Aorta (tissue), 5 donors: Measurements from ENCODE around the gene SYT3. TPM values are rescaled to one million over a fixed set of nuclear protein-coding genes. Genes with fewer than 3 reads are reported as not detected.

Source experiments
- ATAC-seq: fragments of 200-7000 bp; cut with Tn5 transposase; one replicate; pipeline ENCODE4 v1.9.1; 2022; ENCODE audit warnings: moderate library complexity; ENCODE audit not compliant: low FRiP score
- DNase-seq, 2 donors: peaks; one replicate each; pipeline ENCODE4 v3.0.0-alpha.2; 2020
- H3K27ac ChIP-seq, 2 donors: one replicate each; pipeline ENCODE4 v1.5.1; 2013; ENCODE audit warnings: low read length in 2 of 2, mild to moderate bottlenecking in 2 of 2, moderate library complexity in 2 of 2, control low read depth in 1 of 2, inconsistent platforms in 1 of 2, low read depth in 1 of 2
- H3K27me3 ChIP-seq, 2 donors: one replicate each; pipeline ENCODE4 v1.6.1; 2013; ENCODE audit warnings: control low read depth in 1 of 2, low read length in 1 of 2, mild to moderate bottlenecking in 1 of 2, moderate library complexity in 1 of 2; ENCODE audit not compliant: insufficient read depth in 2 of 2, control insufficient read depth in 1 of 2
- H3K36me3 ChIP-seq, 2 donors: one replicate each; pipeline ENCODE4 v1.6.1; 2013; ENCODE audit warnings: control low read depth in 1 of 2, low read length in 1 of 2, mild to moderate bottlenecking in 1 of 2; ENCODE audit not compliant: insufficient read depth in 2 of 2, control insufficient read depth in 1 of 2
- H3K4me1 ChIP-seq, 2 donors: one replicate each; pipeline ENCODE4 v1.6.1; 2013; ENCODE audit warnings: low read length in 2 of 2, control low read depth in 1 of 2, mild to moderate bottlenecking in 1 of 2, moderate library complexity in 1 of 2; ENCODE audit not compliant: insufficient read depth in 2 of 2, control insufficient read depth in 1 of 2
- H3K4me3 ChIP-seq, 2 donors: one replicate each; pipeline ENCODE4 v1.5.1; 2013; ENCODE audit warnings: low read length in 2 of 2, control low read depth in 1 of 2, mild to moderate bottlenecking in 1 of 2
- H3K9me3 ChIP-seq: one replicate; pipeline ENCODE4 v1.6.1; 2013; ENCODE audit warnings: mild to moderate bottlenecking, low read length; ENCODE audit not compliant: control insufficient read depth
- WGBS, 2 donors: extraction: QIAGEN DNeasy Blood & Tissue Kit; methylation state at CpG; one replicate each; pipeline ENCODE4 v1.1.7; 2013; 5-methylcytosine and 5-hydroxymethylcytosine counted together
- intact Hi-C, 2 donors: fragments of 100-400 bp; cut with DNase I; formaldehyde crosslinking; loops; one replicate each; pipeline versions ENCODE4 v1.14.2 to v1.15.0; 2022
- polyA plus RNA-seq, 2 donors: library from polyadenylated mRNA; stranded (reverse); fragments of 200-250 nt; gene quantifications; one replicate each; pipeline ENCODE4 v1.2.3, GENCODE V29; 2013
- total RNA-seq, 2 donors: library from RNA; stranded (reverse); fragmentation: NEBNext Ultra II Directional; extraction: Animal tissue kit (Norgen Biotek cat#: 25700); gene quantifications; one replicate each; pipeline ENCODE4 v1.2.1, GENCODE V29; 2021
- donor health status: healthy with polysubstance abuse.
- donor health status: Bipolar disorder and iron deficiency.
- donor health status: DM: no; HTN: no; CAD: no.
- donor health status: DM: no; HTN: no; CAD: no.
- donor health status: DM: yes; HTN: yes; CAD: no.

SYT3 gene
- total and polyA plus RNA-seq, 4 donors = 0.45 to 0.55 TPM; not detected in 2

- DNase-seq = no peak
- Histone ChIP-seq H3K4me3 (no peak overlapping the region), H3K27ac (no peak overlapping the region), H3K27me3 (no peaks in the 10 kb centered on the region), H3K4me1 (no peaks in the 10 kb centered on the region), H3K9me3 (peaks cover 1% of the 10 kb centered on the region), H3K36me3 (no peaks in the 10 kb centered on the region)
- intact Hi-C loops = no loop called here
- ATAC-seq = no peak
- WGBS, 2 donors = 25 to 28% methylated on average over 15 of the region's 15 CpGs
Observed at GRCh38 chr19:50673118-50673517, 33.4 kb upstream of the SYT3 start.

- Histone ChIP-seq H3K4me1 (no peaks in the 10 kb centered on the region), H3K27me3 (no peaks in the 10 kb centered on the region), H3K4me3 (no peak overlapping the region), H3K27ac (no peak overlapping the region), H3K9me3 (no peaks in the 10 kb centered on the region), H3K36me3 (no peaks in the 10 kb centered on the region)
- WGBS, 2 donors = 37 to 44% methylated on average over 5 of the region's 5 CpGs
- intact Hi-C loops = no loop called here
- DNase-seq (no peak), ATAC-seq (no peak)
Observed at GRCh38 chr19:50670102-50670380, 30.4 kb upstream of the SYT3 start.

- Histone ChIP-seq H3K4me3 (no peak overlapping the region), H3K27ac (no peak overlapping the region), H3K36me3 (no peaks in the 10 kb centered on the region), H3K9me3 (no peaks in the 10 kb centered on the region), H3K27me3 (no peaks in the 10 kb centered on the region), H3K4me1 (no peaks in the 10 kb centered on the region)
- ATAC-seq (no peak), DNase-seq (no peak)
- intact Hi-C loops = no loop called here
- 45 to 48% methylated on average over 23 of the region's 23 CpGs for WGBS, 2 donors
Observed at GRCh38 chr19:50669302-50670101, 29.8 kb upstream of the SYT3 start.

GRCh38 chr19:50668879-50669278, 29.2 kb upstream of the SYT3 start:
- H3K27ac ChIP-seq = no peak overlapping the region
- H3K4me1 ChIP-seq = no peaks in the 10 kb centered on the region
- ATAC-seq = no peak
- H3K9me3 ChIP-seq = no peaks in the 10 kb centered on the region
- no peaks in the 10 kb centered on the region for H3K36me3 ChIP-seq
- no peak for DNase-seq
- no peak overlapping the region for H3K4me3 ChIP-seq
- intact Hi-C loops = no loop called here
- WGBS, 2 donors = 37 to 41% methylated on average over 16 to 20 of the region's 20 CpGs
- no peaks in the 10 kb centered on the region for H3K27me3 ChIP-seq

- no peaks in the 10 kb centered on the region for H3K36me3 ChIP-seq
- DNase-seq (no peak), ATAC-seq (no peak)
- WGBS, 2 donors = 2 to 4% methylated on average over 29 to 49 of the region's 49 CpGs
- no peaks in the 10 kb centered on the region for H3K9me3 ChIP-seq
- no peak overlapping the region for H3K4me3 ChIP-seq
- intact Hi-C loops = no loop called here
- no peak overlapping the region for H3K27ac ChIP-seq
- no peaks in the 10 kb centered on the region for H3K4me1 ChIP-seq
- no peaks in the 10 kb centered on the region for H3K27me3 ChIP-seq
Observed at GRCh38 chr19:50668416-50668815, 28.7 kb upstream of the SYT3 start.

GRCh38 chr19:50667759-50668231, 28.1 kb upstream of the SYT3 start:
- Histone ChIP-seq H3K27me3 (no peaks in the 10 kb centered on the region), H3K4me1 (no peaks in the 10 kb centered on the region), H3K4me3 (no peak overlapping the region), H3K27ac (no peak overlapping the region), H3K9me3 (no peaks in the 10 kb centered on the region), H3K36me3 (no peaks in the 10 kb centered on the region)
- ATAC-seq (no peak), DNase-seq (no peak)
- intact Hi-C loops = no loop called here
- 2 to 3% methylated on average over 37 to 58 of the region's 58 CpGs for WGBS, 2 donors

GRCh38 chr19:50667177-50667758, 27.6 kb upstream of the SYT3 start:
- Histone ChIP-seq H3K4me3 (no peak overlapping the region), H3K9me3 (no peaks in the 10 kb centered on the region), H3K4me1 (no peaks in the 10 kb centered on the region), H3K36me3 (no peaks in the 10 kb centered on the region), H3K27ac (no peak overlapping the region), H3K27me3 (no peaks in the 10 kb centered on the region)
- no peak for ATAC-seq
- intact Hi-C loops = no loop called here
- 2 to 3% methylated on average over 39 to 56 of the region's 56 CpGs for WGBS, 2 donors
- DNase-seq = no peak

- Histone ChIP-seq H3K27me3 (no peaks in the 10 kb centered on the region), H3K27ac (no peak overlapping the region), H3K4me3 (no peak overlapping the region), H3K36me3 (no peaks in the 10 kb centered on the region), H3K4me1 (no peaks in the 10 kb centered on the region), H3K9me3 (no peaks in the 10 kb centered on the region)
- 13 to 15% methylated on average over 41 to 47 of the region's 47 CpGs for WGBS, 2 donors
- DNase-seq (no peak), ATAC-seq (no peak)
- intact Hi-C loops = no loop called here
Observed at GRCh38 chr19:50666346-50667176, 26.9 kb upstream of the SYT3 start.
